Prostate gland (tissue), 2 donors: ENCODE results near the gene CD3E.

Experiments
- POLR2A ChIP-seq: fragments of 450-650 bp; IDR thresholded peaks from one replicate; pipeline ENCODE4 v1.6.1; 2016; ENCODE audit warnings: antibody characterized with exemption, mild to moderate bottlenecking
- TF ChIP-seq, protein P1 (sequence below), 4 experiments: fragments of 200-600 bp in 2 of 4; fragments of 450-650 bp in 2 of 4; sonication (generic) in 2 of 4; IDR thresholded peaks; 1 replicate in 3 of 4; 2 replicates in 1 of 4; pipeline ENCODE4 v1.5.1; 2016 to 2019; ENCODE audit warnings: antibody characterized with exemption in 4 of 4, mild to moderate bottlenecking in 2 of 4, moderate library complexity in 2 of 4

DNA sequence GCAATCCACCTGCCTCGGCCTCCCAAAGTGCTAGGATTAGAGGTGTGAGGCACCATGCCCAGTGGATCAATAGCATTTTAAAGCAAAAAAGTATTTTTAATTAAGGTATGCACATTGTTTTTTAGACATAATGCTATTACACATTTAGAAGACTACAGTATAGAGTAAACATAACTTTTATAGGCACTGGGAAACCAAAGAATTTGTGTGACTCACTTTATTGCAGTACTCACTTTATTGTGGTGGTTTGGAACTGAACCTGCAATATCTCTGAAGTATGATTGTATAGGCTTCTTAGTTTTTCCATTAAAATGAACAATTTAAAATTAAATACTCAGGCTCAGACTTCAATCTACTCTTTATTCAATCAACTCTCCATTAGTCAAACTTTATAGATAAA, 17.5 kb upstream of the CD3E start:
- TF ChIP-seq, protein P1, sequence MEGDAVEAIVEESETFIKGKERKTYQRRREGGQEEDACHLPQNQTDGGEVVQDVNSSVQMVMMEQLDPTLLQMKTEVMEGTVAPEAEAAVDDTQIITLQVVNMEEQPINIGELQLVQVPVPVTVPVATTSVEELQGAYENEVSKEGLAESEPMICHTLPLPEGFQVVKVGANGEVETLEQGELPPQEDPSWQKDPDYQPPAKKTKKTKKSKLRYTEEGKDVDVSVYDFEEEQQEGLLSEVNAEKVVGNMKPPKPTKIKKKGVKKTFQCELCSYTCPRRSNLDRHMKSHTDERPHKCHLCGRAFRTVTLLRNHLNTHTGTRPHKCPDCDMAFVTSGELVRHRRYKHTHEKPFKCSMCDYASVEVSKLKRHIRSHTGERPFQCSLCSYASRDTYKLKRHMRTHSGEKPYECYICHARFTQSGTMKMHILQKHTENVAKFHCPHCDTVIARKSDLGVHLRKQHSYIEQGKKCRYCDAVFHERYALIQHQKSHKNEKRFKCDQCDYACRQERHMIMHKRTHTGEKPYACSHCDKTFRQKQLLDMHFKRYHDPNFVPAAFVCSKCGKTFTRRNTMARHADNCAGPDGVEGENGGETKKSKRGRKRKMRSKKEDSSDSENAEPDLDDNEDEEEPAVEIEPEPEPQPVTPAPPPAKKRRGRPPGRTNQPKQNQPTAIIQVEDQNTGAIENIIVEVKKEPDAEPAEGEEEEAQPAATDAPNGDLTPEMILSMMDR (IDR thresholded peaks at IDR 0.05) = no peak
- no peak for TF ChIP-seq POLR2A
